IPS-NIHi7 (cell line): ENCODE measurements around the gene MAPK9.
"Not testable (repeated sequence)": the region's sequence is repeated elsewhere in the genome, so short reads cannot be mapped to it uniquely, and the experiment has no call there.

Source experiments
- DNase-seq: peaks from one replicate; pipeline ENCODE4 v3.0.0; 2012; ENCODE audit warnings: mixed read lengths; ENCODE audit errors: extremely low spot score

Gene MAPK9

GRCh38 chr5:180235077-180235476 is 56.8 kb downstream of the MAPK9 start:
- DNase-seq = no peak

GRCh38 chr5:180234271-180234670 is 57.6 kb downstream of the MAPK9 start:
- DNase-seq = no peak

DNA sequence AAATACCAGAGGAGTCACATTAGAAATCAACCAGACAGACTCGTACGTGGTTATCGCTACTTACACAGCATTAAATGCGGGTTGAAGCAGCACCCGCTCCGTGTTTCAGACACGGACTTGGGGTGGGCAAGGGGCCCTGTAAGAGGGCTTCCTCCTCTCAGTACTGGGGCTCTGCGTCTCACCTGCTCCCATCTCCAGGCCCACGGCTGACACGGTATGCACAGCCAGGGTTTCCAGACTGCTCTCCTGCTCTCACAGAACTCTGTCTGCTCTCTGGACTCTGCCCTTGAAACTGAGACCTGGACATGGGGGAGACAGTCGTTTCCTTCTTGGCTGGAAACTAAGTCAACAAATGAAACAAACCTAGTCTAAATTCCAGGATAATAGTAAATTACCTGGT is 58.2 kb downstream of the MAPK9 start:
- no peak for DNase-seq

- DNase-seq = no peak
These were observed 61.9 kb downstream of the MAPK9 start for GRCh38 chr5:180230017-180230416.

DNA sequence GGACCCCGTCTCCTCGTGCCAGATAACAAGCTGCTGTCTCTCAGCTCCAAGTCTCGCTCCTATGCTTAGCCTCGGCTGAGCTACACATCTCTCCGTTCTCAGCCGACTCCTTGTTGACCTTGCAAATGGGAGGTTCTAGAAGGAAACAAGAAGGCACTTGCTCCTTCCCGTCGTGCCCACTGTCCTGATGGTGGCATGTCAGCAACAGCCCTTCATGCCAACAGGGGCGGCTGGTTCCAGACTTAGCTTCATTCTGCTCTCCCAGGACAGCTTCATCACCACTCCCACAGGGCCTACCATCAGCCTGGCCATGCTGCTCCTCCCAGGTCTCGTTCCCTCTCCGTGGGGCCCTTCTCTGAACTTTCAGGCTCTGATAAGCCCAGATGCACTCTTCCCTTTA is 69.8 kb downstream of the MAPK9 start:
- DNase-seq = no peak

GRCh38 chr5:180217797-180218196 is 74.1 kb downstream of the MAPK9 start:
- DNase-seq = no peak

- DNase-seq = no peak
These were observed 75.2 kb downstream of the MAPK9 start for GRCh38 chr5:180216646-180217171.

- no peak for DNase-seq
These were observed 75.9 kb downstream of the MAPK9 start for GRCh38 chr5:180215783-180216630.

GRCh38 chr5:180214870-180215770 is 76.8 kb downstream of the MAPK9 start:
- DNase-seq = no peak

GRCh38 chr5:180213657-180214207 is 78.2 kb downstream of the MAPK9 start:
- no peak for DNase-seq

- DNase-seq = no peak
These were observed 78.7 kb downstream of the MAPK9 start for GRCh38 chr5:180213256-180213600.

DNA sequence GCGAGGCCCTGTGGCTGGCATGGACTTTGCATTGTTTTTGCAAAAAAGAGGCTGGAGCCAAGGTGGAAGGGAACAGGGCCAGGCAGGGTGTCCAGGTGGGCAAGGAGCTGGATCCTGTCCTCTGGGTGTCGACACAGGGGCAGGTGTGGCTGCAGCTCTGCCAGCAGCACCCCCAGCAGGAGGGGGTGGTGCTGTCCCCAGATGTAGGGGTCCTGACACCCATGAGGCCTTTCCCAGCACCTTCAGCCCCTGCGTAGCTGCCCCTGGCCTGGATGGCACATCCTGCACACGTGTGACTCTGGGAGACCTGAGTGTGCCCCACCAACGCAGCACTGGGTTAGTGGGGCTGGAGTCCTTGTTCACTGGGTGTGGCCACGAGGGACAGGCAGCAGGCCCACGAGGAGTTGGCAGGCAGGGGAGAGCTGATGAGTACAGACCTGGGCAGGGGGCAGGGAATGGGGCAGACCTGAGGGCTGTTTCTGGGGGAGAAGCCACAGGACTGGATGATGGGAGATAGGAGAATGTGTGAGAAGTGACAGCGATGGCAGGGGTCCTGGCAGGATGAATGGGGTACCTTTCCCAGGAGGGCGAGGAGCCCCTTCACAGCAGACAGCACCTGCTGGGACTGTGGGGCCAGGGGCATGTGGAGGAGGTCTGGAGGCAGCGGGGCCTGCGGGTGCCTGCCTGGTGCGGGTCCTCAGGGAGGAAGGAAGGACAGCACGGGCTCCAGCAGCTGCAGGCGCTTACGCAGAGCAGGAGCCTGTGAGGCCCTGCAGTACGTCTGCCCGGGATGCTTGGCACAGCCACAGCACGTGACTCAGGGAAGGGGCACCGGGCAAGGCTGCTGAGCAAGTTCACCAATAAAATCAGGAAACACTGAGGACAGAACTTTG is 79.3 kb downstream of the MAPK9 start:
- DNase-seq = no peak

GRCh38 chr5:180211761-180212035 is 80.2 kb downstream of the MAPK9 start:
- DNase-seq = no peak

DNA sequence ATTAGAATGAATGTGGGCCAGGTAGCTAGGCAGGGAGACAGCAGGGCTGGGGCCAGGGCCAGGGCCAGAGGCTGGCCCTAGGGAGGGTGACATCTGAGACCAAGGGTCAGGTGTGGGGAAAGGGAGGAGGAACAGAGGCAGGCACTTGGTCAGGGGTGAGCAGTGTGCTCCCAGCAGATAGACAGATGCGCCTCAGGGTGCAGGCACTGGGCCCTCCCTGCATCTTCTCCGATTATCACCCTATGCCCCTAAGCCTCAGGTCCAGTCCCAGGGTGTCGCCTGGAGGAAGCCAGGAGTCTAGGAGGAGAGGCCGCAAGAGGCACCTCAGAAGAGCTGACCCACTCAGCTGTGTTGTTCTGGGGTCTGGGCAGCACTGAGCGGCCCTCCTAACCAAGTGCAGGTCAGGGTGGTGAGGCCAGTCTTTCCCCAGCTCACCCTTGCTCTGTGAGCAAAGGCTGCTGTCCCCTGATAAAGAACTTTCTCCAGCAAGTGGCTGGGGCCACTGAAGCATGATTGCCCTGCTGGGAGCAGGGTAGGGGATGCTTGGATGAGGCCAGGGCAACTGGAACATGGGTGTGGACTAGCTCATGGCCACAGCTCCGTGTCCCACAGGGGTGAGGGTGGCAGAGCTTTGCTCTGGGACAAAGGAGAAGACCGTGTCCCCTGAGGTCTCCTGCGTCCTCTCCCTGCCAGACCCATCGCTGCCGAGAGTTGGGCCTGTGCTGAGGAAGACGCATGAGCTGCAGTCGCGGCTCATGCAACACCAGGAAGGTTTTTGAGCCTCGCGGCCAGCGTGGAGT is 80.7 kb downstream of the MAPK9 start:
- DNase-seq = no peak

DNA sequence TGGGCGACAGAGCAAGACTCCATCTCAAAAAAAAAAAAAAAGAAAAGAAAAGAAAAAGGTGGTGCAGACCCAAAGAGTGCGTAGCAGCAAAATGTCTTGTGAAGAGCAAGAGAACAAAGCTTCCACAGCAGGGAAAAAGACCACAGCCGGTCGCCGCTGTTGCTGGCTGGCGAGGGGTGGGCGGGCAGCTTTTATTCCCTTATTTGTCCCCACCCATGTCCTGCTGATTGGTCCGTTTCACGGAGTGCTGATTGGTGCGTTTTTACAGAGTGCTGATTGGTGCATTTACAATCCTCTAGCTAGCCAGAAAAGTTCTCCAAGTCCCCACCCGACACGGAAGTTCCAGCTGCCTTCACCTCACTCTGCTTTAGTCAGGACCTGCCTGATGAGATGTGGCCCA is 81.8 kb downstream of the MAPK9 start:
- DNase-seq = not testable (repeated sequence)

DNA sequence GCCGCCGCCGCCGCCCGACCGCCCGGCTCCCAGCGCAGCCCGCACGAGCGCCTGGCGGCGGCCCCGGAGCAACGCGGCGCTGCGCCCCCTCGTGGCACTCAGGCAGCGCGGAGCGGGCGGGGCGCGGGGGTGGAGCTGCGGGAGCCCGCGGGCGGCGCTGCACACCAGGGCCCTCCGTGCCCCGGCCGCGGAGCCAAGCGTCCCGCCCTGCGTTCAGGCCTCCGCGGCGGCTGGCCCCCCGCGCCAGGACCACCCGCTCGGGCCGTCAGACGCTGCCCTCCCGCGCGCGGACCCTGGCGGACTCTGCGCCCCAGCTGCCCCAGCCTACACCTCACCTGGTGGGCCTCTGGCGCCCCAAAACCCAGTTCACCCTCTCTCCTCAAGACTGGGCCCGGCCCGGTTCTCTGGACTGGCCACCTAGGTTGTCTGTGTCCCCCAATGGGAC is 82.7 kb downstream of the MAPK9 start, which contains the start of gene RASGEF1C:
RASGEF1C (minus strand) TSS at position 75 of the 445 bp plus-strand sequence. CDS start 71,159 bp downstream, outside the sequence.
- DNase-seq = peak; percentile 93

DNA sequence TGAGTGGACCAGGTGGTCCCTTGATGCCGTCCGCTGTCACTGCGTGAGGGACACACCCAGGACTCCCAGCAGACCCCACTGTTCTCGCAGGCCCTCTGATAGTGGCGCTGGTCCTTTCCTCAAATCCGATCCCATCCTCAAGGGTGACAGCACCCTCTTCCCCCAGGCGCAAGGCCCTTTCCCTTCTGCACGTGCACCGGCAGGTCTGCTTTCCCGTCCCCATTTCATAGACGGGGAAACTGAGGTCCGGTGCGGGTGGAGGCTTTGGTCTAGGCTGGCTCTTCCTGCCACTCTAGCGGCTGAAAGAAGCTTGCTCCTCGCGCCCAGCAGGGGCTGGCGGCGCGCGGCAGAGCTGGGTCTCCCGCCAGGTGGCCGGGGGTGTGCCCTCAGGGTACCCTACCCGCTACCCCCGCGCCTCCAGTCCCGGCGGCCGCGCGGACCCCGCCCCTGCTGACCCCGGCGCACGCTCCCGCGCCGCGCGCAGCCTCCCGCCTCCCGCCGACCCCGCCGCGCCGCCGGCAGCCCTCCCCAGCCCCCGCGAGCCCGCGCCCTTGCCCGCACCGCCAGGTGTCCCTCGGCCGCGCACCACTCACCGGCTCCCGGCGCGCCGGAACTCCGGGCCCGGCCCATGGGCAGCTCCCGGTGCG is 83.3 kb downstream of the MAPK9 start:
- DNase-seq = peak; percentile 63

DNA sequence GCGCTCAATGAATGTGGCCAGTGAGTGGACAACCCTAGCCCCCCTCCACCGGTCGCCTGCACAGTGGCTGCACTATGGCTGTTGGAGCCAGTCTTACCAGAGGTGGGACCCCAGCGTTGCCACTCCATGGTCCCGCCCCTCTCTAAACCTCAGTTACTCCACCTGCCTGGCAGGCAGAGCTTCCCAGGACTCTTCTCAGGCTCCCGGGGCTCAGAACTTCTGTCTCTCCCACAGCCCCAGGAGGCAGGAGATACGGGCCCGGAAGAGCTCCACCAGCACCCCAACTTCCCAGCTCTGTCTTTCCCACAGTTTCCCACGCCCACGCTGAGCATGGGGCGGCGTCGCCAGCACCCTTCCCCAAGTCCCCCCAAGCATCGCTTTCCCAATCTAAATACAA is 83.8 kb downstream of the MAPK9 start:
- DNase-seq = no peak

GRCh38 chr5:180207593-180207992 is 84.3 kb downstream of the MAPK9 start:
- DNase-seq = no peak

GRCh38 chr5:180206993-180207392 is 84.9 kb downstream of the MAPK9 start:
- no peak for DNase-seq
